HG03469 (cell line): ENCODE data around the gene SPATS2.

Experiments used
- ATAC-seq: cut with Tn5 transposase; IDR thresholded peaks from one replicate; pipeline ENCODE4 v1.9.1; 2021; ENCODE audit warnings: mild to moderate bottlenecking, moderate library complexity, moderate number of reproducible peaks; ENCODE audit not compliant: unreplicated experiment

Gene SPATS2

GRCh38 chr12:49335955-49336644 lies 31.2 kb upstream of the SPATS2 start:
- no peak for ATAC-seq

GRCh38 chr12:49336645-49337584 lies 30.3 kb upstream of the SPATS2 start, which contains the start of gene C1QL4:
Gene C1QL4, minus strand, starts transcription at chr12:49337188. Its CDS starts 711 bp downstream, at chr12:49336477.
- ATAC-seq = peak; percentile 50

- no peak for ATAC-seq
Observed at GRCh38 chr12:49338830-49339463, 28.3 kb upstream of the SPATS2 start.

GRCh38 chr12:49339464-49339861 lies 27.8 kb upstream of the SPATS2 start:
- no peak for ATAC-seq

- no peak for ATAC-seq
Observed at GRCh38 chr12:49340095-49340870, 27.0 kb upstream of the SPATS2 start.

GRCh38 chr12:49340971-49341776 lies 26.1 kb upstream of the SPATS2 start:
- ATAC-seq = no peak

- ATAC-seq = no peak
Observed at GRCh38 chr12:49341777-49342065, 25.5 kb upstream of the SPATS2 start.

GRCh38 chr12:49342066-49342913 lies 25.0 kb upstream of the SPATS2 start:
- ATAC-seq = peak; percentile 41

- ATAC-seq = no peak
Observed at GRCh38 chr12:49342914-49343731, 24.1 kb upstream of the SPATS2 start.

- ATAC-seq = no peak
Observed at GRCh38 chr12:49344486-49345050, 22.7 kb upstream of the SPATS2 start.

- ATAC-seq = no peak
Observed at GRCh38 chr12:49345051-49345824, 22.0 kb upstream of the SPATS2 start.

- ATAC-seq = no peak
Observed at GRCh38 chr12:49345825-49346658, 21.2 kb upstream of the SPATS2 start.

- no peak for ATAC-seq
Observed at GRCh38 chr12:49346659-49347310, 20.5 kb upstream of the SPATS2 start, which contains the start of gene DNAJC22. Gene DNAJC22, plus strand, starts transcription at chr12:49346888. Its CDS starts 1,985 bp downstream, at chr12:49348873.

GRCh38 chr12:49347311-49348193 lies 19.7 kb upstream of the SPATS2 start:
- ATAC-seq = no peak

GRCh38 chr12:49348781-49349180 lies 18.5 kb upstream of the SPATS2 start:
- ATAC-seq = no peak
